8988T (cell line): ENCODE results near the gene BMPER.

Experiments
- DNase-seq: peaks from one replicate; pipeline ENCODE4 v3.0.0; 2011

Gene BMPER

DNA sequence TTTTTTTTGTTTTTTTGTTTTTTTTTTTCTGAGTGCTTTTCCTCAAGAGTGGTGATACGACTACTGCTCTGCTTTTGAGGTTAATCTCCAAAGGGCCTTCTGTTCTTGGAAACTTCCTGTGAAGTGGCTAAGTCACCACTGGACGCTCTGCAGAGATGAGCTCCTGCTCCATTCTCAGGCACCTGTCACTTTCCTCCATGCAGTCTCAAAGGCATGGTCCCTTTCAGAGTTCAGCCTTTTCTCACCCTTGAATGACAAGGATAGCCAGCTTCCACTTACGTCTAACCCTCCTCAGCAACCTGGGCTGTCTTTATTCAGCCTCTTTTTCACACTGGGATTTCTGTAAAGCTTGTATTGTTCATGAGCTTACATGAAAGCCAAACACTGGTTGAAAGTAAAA is 65.8 kb downstream of the BMPER start:
- DNase-seq, result no peak

DNA sequence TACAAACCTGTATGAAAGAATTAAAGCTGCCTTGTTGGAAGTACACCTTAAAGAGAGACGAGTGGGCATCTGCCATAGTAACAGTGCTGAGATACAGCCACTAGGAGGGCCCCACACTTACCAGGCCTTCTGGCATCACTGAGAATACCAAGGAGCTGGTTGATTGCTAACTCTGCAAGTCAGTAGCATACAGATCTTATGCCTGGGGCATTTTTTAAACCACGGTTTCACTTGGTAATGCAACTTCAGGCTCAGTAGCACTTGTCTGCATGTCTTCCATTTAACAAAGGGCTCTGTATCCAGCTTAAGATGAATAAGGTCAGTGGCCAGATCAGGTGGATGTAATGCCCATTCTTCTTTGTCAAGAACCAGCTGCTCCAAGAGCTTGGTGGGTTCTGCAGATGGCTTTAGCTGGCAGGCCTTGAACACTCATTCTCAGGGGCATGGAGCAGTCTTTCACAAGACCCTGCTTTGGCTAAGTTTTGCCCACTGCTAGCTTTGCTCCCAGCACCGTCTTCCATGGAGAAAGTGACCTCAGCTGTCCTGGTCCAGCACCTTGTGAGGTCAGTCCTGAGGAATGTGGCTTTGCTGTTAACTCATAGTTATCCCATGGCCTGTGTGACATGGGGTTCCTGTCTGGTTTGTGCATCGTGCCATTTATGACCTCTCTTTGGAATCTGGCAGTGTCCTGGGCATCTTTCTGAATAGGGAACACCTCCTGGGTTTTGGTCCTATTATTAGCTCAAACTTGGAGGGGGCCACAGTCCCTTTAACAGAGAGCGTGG is 68.1 kb downstream of the BMPER start:
- no peak for DNase-seq

DNA sequence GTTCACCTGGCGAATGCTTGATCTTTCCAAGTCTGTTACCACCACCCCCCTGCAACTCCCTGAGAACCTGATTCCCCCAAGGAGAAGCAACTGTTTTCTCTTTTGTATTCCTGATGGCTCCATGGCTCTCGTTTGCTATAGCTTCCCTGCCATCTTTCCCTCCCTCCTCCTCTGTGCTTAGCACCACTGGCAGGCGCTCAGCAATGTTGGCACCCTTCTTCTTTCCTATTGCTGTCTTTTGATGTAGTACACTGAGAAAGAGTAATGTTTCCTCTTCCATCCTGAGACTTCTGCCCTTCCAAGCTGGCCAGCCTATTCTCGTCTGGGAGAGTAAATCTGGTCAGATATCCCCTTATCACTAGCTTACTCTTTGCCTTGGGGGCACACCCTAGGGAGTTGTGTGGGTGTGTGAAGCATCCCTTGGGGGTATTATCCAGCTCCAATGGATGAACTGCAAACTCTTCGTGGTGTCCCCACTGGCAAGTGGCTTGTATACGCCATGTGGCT is 74.0 kb downstream of the BMPER start:
- no peak for DNase-seq

DNA sequence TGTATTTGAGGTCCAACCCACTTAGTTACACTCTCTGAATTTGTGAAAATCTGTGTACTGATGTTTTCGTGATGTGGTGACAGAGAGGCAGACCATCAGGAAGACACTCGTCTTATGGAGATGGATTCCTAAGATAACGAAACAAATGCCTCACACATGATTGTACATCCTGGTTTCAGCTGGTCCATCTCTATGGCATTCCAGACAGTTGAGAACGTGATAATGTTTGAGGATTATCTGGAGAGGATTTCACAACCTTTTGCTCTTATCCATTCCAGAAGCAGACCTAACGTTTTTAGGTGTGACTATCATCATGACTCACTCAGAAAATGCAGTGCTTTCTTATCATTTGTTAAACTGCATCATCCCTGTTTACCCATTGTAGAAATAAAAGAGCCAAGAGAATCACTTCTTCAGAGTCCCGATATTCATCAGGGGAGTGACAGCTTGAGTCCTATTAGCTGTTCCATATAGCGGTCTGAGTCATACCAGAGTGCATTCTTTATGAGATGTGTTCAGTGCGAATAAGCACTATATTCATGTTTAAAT is 74.5 kb downstream of the BMPER start:
- DNase-seq, result no peak

- no peak for DNase-seq
Observed at GRCh38 chr7:33981226-33981625, 75.9 kb downstream of the BMPER start.

GRCh38 chr7:33981671-33982424 is 76.5 kb downstream of the BMPER start:
- no peak for DNase-seq

GRCh38 chr7:33982425-33982786 is 77.1 kb downstream of the BMPER start:
- no peak for DNase-seq

DNA sequence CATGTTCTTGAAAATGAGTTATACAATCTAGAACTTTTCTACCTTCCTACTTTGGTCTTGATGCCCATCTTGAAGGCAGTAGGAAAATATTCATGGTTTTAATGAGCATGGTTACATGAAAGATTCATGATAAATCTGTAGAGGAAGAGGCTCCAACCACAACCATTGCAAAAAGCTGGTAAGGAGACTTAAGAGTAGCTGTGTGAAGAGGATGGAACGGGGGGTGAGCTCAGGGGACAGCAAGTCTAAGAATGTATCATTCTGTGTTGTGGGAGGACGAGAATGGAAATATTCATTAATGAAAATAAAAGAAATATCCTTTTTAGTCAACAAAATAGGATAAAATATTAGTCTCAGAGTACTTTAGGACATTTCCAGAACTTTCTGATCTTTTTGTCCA is 81.1 kb downstream of the BMPER start:
- DNase-seq, result no peak

DNA sequence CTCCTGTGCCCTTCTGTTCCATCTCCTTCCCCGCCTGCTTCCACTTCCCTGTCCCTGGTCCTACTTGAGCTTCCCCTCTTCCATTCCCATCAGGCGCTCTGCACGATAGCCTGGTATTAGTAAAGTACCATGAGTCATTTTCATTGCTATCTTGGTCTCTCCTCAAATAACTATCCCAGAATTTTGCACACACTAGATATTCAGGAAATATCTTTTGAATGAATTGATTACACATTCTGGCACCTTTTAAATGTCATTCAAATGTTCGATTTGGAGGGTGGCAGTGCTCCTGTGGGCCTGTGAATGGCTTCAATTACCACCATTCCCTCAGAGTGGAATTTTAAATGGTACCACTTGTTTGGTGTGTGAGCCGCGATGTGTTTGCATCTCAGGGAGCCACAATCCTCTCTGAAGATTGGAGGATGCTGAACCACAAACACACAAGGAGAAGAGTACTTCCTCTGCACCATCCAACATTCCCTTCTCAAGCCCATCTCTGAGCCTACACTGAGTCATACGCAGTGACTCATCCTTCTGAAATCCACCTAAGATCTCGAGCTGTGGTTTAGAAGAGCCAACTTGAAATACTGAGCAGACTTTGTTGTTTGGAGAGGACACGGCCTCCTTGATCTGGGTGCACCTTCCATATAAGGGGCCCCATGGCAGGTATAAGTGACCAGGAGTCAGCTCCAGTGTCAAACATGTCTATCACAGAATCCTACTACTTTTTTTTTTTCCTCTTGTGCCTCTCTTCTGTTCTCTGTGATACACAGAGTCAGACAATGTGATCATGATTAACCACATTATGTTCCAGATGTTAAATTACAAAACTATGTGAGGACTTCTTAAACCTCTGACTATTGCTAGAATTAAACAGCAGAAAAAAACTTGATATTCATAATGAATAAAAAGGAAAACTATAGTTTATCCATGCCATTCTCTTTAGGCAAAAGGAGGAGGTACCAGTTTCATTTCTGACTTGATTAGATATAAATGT is 81.9 kb downstream of the BMPER start:
- no peak for DNase-seq

- DNase-seq, result no peak
Observed at GRCh38 chr7:33996899-33997298, 91.6 kb downstream of the BMPER start.

- no peak for DNase-seq
Observed at GRCh38 chr7:33998476-33998875, 93.1 kb downstream of the BMPER start.

- no peak for DNase-seq
Observed at GRCh38 chr7:34011017-34011695, 105.8 kb downstream of the BMPER start.

GRCh38 chr7:34011696-34012095 is 106.4 kb downstream of the BMPER start:
- DNase-seq, result no peak

- DNase-seq, result no peak
Observed at GRCh38 chr7:34013421-34013820, 108.1 kb downstream of the BMPER start.

- DNase-seq, result no peak
Observed at GRCh38 chr7:34015651-34016050, 110.3 kb downstream of the BMPER start.

- DNase-seq, result no peak
Observed at GRCh38 chr7:34016876-34017275, 111.5 kb downstream of the BMPER start.

- DNase-seq, result no peak
Observed at GRCh38 chr7:34019301-34019790, 114.0 kb downstream of the BMPER start.

- no peak for DNase-seq
Observed at GRCh38 chr7:34022626-34023025, 117.3 kb downstream of the BMPER start.

- no peak for DNase-seq
Observed at GRCh38 chr7:34025600-34025999, 120.3 kb downstream of the BMPER start.

DNA sequence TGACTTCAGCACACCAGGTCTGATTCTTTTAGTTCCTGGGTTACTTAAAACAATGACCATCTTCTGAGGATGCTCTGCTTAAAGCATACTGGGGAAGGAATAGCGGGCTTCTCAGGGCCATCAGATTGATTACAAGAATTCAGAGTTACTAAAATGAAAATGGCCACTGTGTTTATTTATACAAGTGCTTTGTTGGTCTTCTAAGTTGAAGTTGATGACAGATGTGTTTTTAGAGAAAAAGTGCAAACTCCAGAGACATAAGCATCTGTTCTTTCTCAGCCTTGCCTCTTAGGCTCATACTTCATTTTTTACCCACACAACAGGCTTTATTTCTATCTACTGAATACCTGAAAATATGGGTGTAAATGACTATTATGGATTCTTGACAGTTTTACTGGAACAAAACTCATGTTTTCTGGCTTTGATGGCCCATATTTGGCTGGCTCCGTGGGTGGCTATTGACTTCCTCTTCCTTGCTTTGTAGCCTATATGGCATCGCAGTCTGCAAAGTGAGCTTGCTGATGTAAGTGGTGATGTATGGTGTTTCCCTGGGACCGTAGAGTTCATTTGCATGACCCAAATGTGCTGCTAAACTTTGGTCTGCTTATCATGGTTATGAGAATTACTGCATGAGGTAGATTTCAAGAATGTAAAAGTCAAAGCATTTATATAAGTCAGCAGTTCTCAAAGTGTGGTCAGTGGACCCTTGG is 121.3 kb downstream of the BMPER start:
- no peak for DNase-seq

DNA sequence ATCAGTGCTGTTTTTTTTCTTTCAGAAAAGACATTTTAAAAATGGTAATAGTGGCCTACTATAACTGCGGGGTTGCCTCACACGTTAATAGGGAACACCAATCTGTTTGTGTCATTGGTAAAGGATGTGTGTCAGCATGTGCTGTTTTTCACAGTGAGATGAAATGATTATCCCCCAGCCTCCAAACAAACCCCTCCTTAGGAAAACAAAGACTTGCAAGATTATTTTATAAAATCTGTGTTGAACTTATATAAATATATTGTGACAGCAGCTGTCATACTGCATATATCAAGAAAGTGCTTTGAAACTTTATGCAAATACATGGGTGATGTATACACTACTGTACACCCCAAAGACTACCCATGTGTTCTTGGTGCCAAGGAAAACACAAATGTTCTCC is 125.8 kb downstream of the BMPER start:
- no peak for DNase-seq
